Activated CD4-positive, alpha-beta T cell treated with anti-CD3 and anti-CD28 coated beads for 48 hours (primary cell): ENCODE data around the gene DDX59.

Experiments used
- DNase-seq: peaks from one replicate; pipeline ENCODE4 v3.0.0-alpha.2; 2020

The DDX59 gene

DNA sequence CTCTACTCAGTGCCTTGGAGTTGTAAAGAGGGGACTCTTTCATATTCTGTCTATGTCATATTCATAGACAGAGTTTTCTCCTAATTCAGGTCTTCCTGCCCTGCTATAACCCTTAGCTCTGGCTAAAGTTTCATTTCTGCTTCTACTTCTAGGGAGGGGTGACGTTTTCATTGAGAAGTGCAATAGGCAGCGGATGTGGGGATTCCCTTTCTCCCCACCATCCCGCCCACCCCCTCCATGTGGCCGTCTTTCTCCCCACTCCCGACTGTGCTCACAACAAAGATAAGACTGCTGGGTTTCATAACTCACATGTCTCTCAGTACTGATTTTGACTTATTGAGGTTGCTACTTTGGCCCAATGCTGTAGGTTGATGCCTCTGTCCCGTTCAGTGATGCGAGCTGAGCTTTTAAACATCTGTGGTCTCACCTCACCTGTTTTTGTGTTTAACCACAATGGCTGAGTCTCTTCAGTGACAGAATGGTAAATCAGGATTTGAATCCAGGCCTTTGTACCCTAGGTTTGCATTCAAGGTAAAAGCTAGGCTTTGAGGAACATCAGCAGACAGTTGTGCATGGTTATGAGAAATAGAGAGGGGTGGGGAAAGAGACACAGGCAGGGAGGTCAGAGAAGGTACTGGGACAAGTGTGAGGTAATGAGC, 41.4 kb downstream of the DDX59 start:
- peak; percentile 62 for DNase-seq

DNA sequence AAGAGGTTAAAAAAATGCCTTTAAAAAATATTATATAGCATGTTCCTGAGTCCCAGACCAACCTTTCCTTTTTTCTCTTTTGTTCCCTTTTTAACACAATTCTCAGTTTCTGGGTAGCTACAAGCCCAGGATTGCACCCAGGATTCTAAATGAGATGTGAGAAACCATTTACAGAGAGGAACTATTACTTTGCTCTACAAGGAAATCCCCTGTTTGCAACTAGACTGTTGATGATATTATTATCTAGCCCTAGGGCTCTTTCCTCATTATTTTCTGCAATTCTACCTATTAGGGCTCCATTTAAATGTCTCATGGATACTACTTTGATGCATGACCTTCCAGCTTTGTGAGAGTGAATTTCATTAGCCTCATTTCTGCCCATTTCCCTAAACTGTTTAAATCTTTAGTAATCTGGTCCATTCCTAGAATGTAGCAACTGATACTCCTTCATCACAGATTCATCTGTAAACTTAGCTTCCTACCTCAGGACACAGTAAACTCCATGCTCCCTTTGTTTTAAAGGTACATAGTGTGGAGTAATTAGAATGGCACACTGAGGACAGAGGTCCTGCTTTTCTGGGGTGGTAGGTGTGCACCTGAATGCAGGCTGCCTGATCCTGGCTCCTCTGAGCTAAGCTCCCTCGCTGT, 42.0 kb downstream of the DDX59 start:
- DNase-seq = no peak

DNA sequence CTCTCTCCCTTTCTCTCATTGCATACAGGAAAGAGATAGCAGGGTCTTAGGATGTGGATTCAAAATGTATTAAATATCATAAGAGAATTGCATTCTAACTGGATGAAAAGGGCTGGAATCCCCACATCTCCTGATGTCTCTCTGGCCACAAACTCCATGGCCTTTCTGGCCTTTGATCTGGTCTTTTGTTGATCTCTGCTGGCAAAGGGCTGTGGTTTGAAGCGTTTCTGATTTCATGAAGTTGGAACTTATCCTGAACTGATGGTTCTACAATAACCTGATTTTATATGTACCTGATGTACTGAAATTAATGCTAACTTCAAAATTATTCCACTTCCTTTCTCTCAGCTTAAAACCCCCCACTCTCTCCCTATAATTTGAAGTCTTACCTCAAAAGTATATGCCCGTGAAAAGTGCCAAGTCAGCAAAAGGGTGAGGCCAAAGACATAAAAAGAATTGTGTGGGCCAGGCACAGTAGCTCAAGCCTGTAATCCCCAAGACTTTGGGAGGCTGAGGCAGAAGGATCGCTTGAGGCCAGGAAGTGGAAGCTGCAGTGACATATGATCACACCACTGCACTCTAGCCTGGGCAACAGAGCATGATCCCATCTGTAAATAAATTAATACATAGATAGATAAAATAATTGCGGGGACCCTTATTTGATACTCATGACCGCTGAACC, 42.7 kb downstream of the DDX59 start:
- DNase-seq = no peak

DNA sequence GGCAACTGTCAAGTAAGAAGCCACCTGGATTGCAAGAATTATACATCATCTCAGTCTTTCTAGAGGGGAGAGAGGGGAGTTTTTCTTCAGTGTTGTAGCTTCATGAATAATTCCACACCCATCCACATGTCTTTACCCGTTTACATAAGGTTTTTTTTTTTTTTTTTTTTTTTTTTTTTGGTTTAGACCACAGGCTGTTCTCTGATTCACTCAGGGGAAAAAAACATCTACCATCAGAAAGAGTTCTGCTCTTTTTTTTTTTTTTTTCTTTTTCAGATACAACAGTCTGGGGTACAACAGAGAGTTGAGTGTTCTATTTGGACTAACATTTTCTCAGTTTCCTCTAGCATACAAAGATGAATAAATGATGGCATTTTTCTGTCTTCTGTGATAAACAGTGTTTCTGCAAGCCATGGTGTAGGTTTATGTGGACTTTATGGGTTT, 44.3 kb downstream of the DDX59 start:
- DNase-seq = no peak

DNA sequence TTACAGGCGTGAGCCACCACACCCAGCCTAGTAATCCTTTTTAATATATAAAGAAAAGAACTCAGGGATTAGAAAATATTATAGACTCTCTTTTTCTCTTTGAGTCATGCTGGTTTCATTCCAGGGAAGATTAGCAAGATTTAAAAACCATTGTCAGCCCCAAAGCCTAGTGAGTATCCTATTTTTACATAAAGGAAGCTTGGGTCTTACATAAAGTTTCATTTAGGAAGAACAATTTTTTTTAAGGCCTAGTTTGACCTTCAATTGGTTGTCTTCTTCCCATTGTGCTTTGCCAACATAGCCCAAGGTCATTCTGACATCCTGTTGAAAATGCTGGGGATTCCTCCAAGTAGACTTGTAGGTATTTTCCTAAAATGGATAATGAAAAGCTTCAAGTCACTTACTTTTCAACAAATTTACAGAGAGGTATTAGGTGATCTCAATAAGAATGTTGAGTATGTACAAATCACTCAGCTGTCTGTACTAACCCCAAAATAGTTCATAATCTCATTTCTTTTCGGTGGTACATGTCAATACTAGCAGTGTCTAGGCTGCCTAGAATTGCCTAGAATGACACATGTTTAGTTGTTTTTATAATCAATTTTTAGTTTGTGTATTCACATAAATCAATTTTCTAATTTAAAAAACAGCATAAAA, 44.9 kb downstream of the DDX59 start:
- no peak for DNase-seq

DNA sequence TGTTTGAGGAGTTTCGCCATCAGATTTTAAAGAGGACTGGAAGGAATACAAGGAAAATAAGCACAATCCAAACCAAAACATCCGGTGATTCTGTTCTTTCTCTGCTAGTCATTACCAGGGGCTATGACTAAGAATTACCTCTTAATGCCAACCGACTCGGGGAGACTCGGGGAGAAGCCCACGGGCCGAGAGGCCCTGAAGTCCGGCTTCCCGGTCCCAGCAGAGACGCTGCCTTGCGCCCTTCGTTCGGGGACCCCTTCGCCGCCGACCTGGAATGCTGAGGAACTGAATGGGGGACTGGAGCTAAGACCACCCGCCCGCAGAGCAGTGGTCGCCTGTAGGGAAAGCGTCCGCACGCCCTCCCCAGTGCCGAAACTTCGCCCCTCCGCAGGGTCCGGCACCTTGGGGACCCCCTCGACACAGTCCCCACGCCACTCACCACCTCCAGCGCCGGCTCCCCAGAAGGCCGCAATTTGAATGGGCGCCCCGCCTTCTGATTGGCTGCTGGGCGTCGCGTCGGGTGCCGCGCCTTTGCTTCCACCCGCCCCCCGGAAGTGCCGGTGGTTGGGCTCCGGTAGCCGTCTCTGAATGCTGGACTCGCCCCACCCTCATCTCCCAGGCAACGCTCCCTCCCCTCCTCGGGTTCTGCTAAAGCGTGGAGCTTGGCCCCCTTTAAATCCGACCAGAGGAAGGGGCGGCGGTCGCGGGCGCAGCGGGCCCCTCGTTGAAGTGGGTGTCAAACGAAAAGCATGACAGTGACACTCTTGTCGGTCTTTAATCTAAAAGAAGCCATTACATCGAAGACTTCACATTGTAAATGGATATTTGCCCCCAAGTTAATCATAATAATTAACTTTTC, 49.2 kb downstream of the DDX59 start, which contains the start of gene KIF14:
TSS of gene KIF14 (minus strand) at position 479 of the 859 bp plus-strand sequence. CDS start 2,028 bp downstream, outside the sequence.
- DNase-seq = peak; percentile 95

DNA sequence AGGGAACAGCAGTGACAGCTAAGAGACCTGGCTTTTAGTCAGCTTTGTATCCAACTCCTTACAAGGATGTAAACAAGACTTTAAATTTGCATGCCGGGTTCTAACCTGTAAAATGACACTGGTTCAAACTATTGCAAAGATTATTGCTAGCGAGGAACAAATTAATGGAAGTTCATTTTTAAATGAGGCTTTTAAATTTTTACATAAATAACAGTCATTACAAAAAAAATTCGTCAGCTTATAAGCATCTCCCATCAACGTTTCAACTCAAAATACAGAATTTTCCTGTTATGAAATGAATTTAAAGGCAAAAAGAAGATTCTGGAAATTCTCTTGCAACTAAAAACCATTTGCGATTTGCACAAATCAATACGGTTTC, 49.8 kb downstream of the DDX59 start:
- no peak for DNase-seq

DNA sequence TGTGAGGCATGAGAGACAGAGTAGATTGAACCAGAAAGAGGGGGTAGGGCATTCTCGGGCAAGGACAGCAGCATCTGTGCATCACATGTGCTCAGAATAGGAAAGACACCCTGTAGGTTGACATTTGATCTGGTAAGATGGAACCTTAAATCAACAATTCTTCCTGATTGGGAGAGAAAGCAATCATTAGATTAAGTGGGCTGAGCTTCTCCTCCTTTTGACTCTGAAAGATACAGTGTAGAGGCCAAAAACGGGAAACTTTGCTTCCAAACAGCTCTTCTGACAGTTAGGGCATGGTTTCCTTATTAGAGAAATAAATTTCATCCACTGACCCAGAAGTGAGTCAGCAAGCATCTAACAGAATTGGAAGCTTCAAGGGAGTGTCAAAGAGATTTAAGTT, 58.9 kb downstream of the DDX59 start:
- no peak for DNase-seq

DNA sequence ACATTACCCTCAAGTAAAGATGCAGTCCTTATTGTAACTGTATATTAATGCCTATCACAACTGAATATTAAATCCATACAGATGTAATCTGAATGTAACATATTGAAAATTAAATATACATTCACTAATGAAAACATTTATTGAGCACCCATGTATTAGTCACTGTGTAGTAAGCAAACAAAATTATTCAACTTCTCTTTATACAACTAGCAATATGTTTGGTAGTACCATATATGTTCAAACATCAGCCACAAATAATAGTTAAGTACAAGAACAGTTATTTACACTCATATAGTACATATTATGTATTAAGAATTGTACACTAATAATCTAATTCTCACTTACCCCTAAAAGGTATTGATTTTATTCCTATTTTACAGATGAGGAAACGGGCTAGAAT, 67.1 kb downstream of the DDX59 start:
- no peak for DNase-seq
